Stomach (tissue), 9 donors: ENCODE results near the gene ATXN10. TPM values are rescaled to one million over a fixed set of nuclear protein-coding genes. Genes with fewer than 3 reads are reported as not detected.

ENCODE experiments used
- DNase-seq, 2 donors: peaks; one replicate each; pipeline versions ENCODE4 v3.0.0 to v3.0.0-alpha.2; 2013 to 2019
- H3K27ac ChIP-seq, 5 donors: fragments of 200-600 bp in 4 of 5; sonication (generic) in 4 of 5; one replicate each; pipeline ENCODE4 v1.5.1; 2013 to 2019; ENCODE audit warnings: mild to moderate bottlenecking in 1 of 5, moderate library complexity in 1 of 5
- H3K27me3 ChIP-seq, 3 donors: fragments of 200-600 bp; sonication (generic); one replicate each; pipeline ENCODE4 v1.5.1; 2017 to 2019; ENCODE audit warnings: mixed run types in 1 of 3
- H3K36me3 ChIP-seq, 4 donors: fragments of 200-600 bp; sonication (generic); 1 replicate in 3 of 4; 2 replicates in 1 of 4; pipeline ENCODE4 v1.5.1; 2016 to 2019
- H3K4me1 ChIP-seq, 4 donors: fragments of 200-600 bp; sonication (generic); one replicate each; pipeline ENCODE4 v1.5.1; 2016 to 2019
- H3K4me3 ChIP-seq, 4 donors: fragments of 200-600 bp; sonication (generic) in 3 of 4; one replicate each; pipeline ENCODE4 v1.5.1; 2016 to 2019; ENCODE audit warnings: mild to moderate bottlenecking in 1 of 4
- H3K9me3 ChIP-seq, 4 donors: fragments of 200-600 bp; sonication (generic); one replicate each; pipeline ENCODE4 v1.5.1; 2016 to 2019
- CTCF ChIP-seq, 7 experiments: fragments of 450-650 bp in 4 of 7; fragments of 200-600 bp in 3 of 7; sonication (generic) in 3 of 7; IDR thresholded peaks; one replicate each; pipeline ENCODE4 v1.5.1; 2016 to 2019; ENCODE audit warnings: antibody characterized with exemption in 7 of 7, control low read depth in 2 of 7, mild to moderate bottlenecking in 1 of 7
- EP300 ChIP-seq: sonication (generic); formaldehyde crosslinking; IDR thresholded peaks from one replicate; pipeline ENCODE4 v1.6.1; 2017; ENCODE audit warnings: antibody characterized with exemption
- POLR2A ChIP-seq, 4 donors: fragments of 450-650 bp; IDR thresholded peaks; one replicate each; pipeline ENCODE4 v1.6.1; 2016; ENCODE audit warnings: antibody characterized with exemption in 4 of 4, control low read depth in 2 of 4, mild to moderate bottlenecking in 1 of 4, moderate library complexity in 1 of 4
- POLR2AphosphoS5 ChIP-seq, 3 donors: sonication (generic); formaldehyde crosslinking; IDR thresholded peaks; one replicate each; pipeline ENCODE4 v1.6.1; 2016; ENCODE audit warnings: antibody characterized with exemption in 3 of 3
- WGBS, 5 donors: extraction: QIAGEN DNeasy Blood & Tissue Kit in 3 of 5; methylation state at CpG; one replicate each; pipeline versions ENCODE4 v1.1.5 to v1.1.7; 2013 to 2018; 5-methylcytosine and 5-hydroxymethylcytosine counted together
- intact Hi-C: fragments of 100-400 bp; cut with DNase I; formaldehyde crosslinking; loops from one replicate; pipeline ENCODE4 v1.15.1; 2023; ENCODE audit warnings: low total_unique reads
- polyA plus RNA-seq, 3 donors: library from polyadenylated mRNA; stranded (reverse); fragments of 200-250 nt; gene quantifications; one replicate each; pipeline ENCODE4 v1.2.3, GENCODE V29; 2013
- total RNA-seq, 5 donors: library from RNA; depleted of rRNA; stranded (reverse); fragments of >200 nt; gene quantifications; one replicate each; pipeline versions ENCODE4 v1.1.0 to v1.2.3, GENCODE V29; 2014 to 2016
- donor health status: healthy with polysubstance abuse.
- donor health status: Bipolar disorder and iron deficiency.
- donor health status: healthy.

Gene ATXN10
- total and polyA plus RNA-seq, 8 donors, result 36.5 to 171 (median 89.4) TPM

- no peak for DNase-seq
- Histone ChIP-seq H3K4me3 (no peak overlapping the region), H3K9me3 (no peaks in the 10 kb centered on the region), H3K36me3 (no peaks in the 10 kb centered on the region), H3K27me3 (peaks cover 0 to 92% (median 42%) of the 10 kb centered on the region in 3 donors), H3K4me1 (peaks cover 0 to 10% (median 7%) of the 10 kb centered on the region in 4 donors), H3K27ac (no peak overlapping the region)
- intact Hi-C loops, result no loop called here
- TF ChIP-seq POLR2A (IDR thresholded peaks at IDR 0.05) (no peak), POLR2AphosphoS5 (IDR thresholded peaks at IDR 0.05) (no peak), EP300 (no peak), CTCF (IDR thresholded peaks at IDR 0.05) (no peak)
- WGBS, 5 donors, result 93 to 95% (median 94%) methylated on average over 26 to 27 of the region's 27 CpGs
Observed at GRCh38 chr22:45888221-45889092, 216.8 kb downstream of the ATXN10 start.

- Histone ChIP-seq H3K27me3 (peaks cover 0 to 92% (median 42%) of the 10 kb centered on the region in 3 donors), H3K4me3 (no peak overlapping the region), H3K4me1 (peaks cover 0 to 10% (median 7%) of the 10 kb centered on the region in 4 donors), H3K36me3 (no peaks in the 10 kb centered on the region), H3K27ac (no peak overlapping the region), H3K9me3 (no peaks in the 10 kb centered on the region)
- no peak for DNase-seq
- WGBS, 5 donors, result 80 to 95% (median 86%) methylated on average over 6 to 10 of the region's 10 CpGs
- intact Hi-C loops, result no loop called here
- TF ChIP-seq EP300, result no peak
- TF ChIP-seq CTCF (IDR thresholded peaks at IDR 0.05), result no peak
- TF ChIP-seq POLR2A (IDR thresholded peaks at IDR 0.05), result no peak
- no peak for TF ChIP-seq POLR2AphosphoS5 (IDR thresholded peaks at IDR 0.05)
Observed at GRCh38 chr22:45889093-45889538, 217.5 kb downstream of the ATXN10 start.

DNA sequence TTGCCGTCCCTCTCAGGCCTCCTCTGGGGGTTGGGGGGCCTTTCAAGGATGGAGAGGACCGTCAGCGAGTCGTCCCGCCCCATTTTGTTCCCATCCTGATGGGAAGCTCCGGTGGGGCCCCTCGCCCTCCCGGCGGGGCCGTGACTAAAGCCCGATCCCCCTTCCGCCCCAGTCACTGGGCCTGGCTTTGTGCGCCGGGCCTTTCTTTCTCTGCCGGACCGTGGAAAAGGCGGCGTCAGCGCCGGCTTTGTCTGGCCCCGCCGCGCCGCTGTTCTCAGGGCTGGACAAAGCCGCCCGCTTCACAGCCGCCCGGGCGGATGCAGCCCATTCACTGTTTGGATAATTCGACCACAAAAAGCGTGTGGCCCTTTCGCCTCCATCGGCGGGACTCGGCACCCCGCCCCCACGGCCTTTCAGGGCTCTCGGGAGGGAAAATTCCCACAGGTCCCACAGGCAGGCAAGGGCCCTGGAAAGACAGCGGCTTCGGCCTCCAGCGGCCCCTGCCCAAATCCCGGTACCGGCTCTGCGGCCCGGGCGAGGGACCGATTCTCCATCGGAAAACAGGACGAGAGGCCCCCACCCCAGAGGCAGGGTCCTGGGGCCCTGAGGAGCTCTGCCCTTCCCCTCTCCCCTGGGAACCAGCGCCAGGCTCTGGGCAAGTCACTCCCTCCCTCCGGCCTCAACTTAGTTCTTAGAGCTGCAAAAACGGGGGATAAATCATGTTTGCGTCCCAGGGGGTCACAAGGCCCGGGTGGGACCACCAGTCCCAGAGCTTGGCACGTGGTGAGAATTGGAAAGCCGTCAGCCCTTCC is 218.1 kb downstream of the ATXN10 start:
- Histone ChIP-seq H3K27me3 (peaks cover 0 to 92% (median 42%) of the 10 kb centered on the region in 3 donors), H3K4me3 (peak overlapping the region in 1 of 4 donors; percentile 3), H3K36me3 (no peaks in the 10 kb centered on the region), H3K27ac (no peak overlapping the region), H3K9me3 (no peaks in the 10 kb centered on the region), H3K4me1 (peaks cover 0 to 10% (median 7%) of the 10 kb centered on the region in 4 donors)
- WGBS, 5 donors, result 26 to 47% (median 33%) methylated on average over 17 to 56 of the region's 56 CpGs
- no peak for TF ChIP-seq POLR2AphosphoS5 (IDR thresholded peaks at IDR 0.05)
- no peak for TF ChIP-seq POLR2A (IDR thresholded peaks at IDR 0.05)
- no peak for TF ChIP-seq EP300
- TF ChIP-seq CTCF (IDR thresholded peaks at IDR 0.05), result no peak
- peak in 1 of 2 donors; percentile 60 for DNase-seq
- intact Hi-C loops, result no loop called here

DNA sequence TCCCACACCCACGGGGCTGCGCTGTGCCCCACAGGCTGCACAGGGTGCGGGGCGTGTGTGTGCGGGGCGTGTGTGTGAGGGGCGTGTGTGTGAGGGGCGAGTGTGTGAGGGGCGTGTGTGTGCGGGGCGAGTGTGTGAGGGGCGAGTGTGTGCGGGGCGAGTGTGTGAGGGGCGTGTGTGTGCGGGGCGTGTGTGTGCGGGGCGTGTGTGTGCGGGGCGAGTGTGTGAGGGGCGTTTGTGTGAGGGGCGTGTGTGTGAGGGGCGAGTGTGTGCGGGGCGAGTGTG is 218.7 kb downstream of the ATXN10 start:
- Histone ChIP-seq H3K4me3 (no peak overlapping the region), H3K27ac (no peak overlapping the region), H3K36me3 (no peaks in the 10 kb centered on the region), H3K4me1 (peaks cover 0 to 10% (median 7%) of the 10 kb centered on the region in 4 donors), H3K27me3 (peaks cover 0 to 89% (median 39%) of the 10 kb centered on the region in 3 donors), H3K9me3 (no peaks in the 10 kb centered on the region)
- no peak for DNase-seq
- TF ChIP-seq POLR2A (IDR thresholded peaks at IDR 0.05), result no peak
- TF ChIP-seq CTCF (IDR thresholded peaks at IDR 0.05), result no peak
- no peak for TF ChIP-seq EP300
- TF ChIP-seq POLR2AphosphoS5 (IDR thresholded peaks at IDR 0.05), result no peak
- WGBS, 5 donors, result 91 to 95% (median 93%) methylated on average over 17 to 26 of the region's 26 CpGs
- intact Hi-C loops, result no loop called here
